Right lobe of liver (tissue), 6 donors: ENCODE measurements around the gene SLCO2A1. TPM values are rescaled to one million over a fixed set of nuclear protein-coding genes. Genes with fewer than 3 reads are reported as not detected.
A peak's percentile ranks its signal among the peaks of the same experiment; 100 is the strongest.

Experiments
- ATAC-seq, 4 donors: fragments of 200-7000 bp; cut with Tn5 transposase; one replicate each; pipeline ENCODE4 v1.9.1; 2020; ENCODE audit warnings: mild to moderate bottlenecking in 4 of 4, moderate library complexity in 4 of 4
- DNase-seq, 3 donors: peaks; one replicate each; pipeline ENCODE4 v3.0.0-alpha.2; 2020
- H3K27ac ChIP-seq, 3 donors: fragments of 200-600 bp; one replicate each; pipeline ENCODE4 v1.8.0; 2022
- H3K27me3 ChIP-seq, 2 donors: fragments of 200-600 bp; one replicate each; pipeline ENCODE4 v1.8.0; 2022
- H3K36me3 ChIP-seq, 4 donors: fragments of 200-600 bp; sonication (generic) in 1 of 4; one replicate each; pipeline versions ENCODE4 v1.5.1 to v1.8.0; 2017 to 2022; ENCODE audit warnings: control low read depth in 1 of 4
- H3K4me1 ChIP-seq, 4 donors: fragments of 200-600 bp; sonication (generic) in 1 of 4; one replicate each; pipeline versions ENCODE4 v1.5.1 to v1.8.0; 2017 to 2022; ENCODE audit warnings: control low read depth in 1 of 4
- H3K4me3 ChIP-seq, 3 donors: fragments of 200-600 bp; one replicate each; pipeline ENCODE4 v1.8.0; 2022
- H3K9me3 ChIP-seq, 4 donors: fragments of 200-600 bp; sonication (generic) in 1 of 4; one replicate each; pipeline versions ENCODE4 v1.5.1 to v1.8.0; 2017 to 2022; ENCODE audit warnings: control low read depth in 1 of 4
- POLR2A ChIP-seq: fragments of 450-650 bp; IDR thresholded peaks from one replicate; pipeline ENCODE4 v1.6.1; 2017; ENCODE audit warnings: antibody characterized with exemption, mild to moderate bottlenecking
- whole genome bisulfite sequencing: methylation state at CpG from one replicate; pipeline ENCODE4 v1.1.6; 2018; ENCODE audit warnings: low coverage, low lambda C conversion rate; ENCODE audit not compliant: insufficient coverage; ENCODE audit errors: missing lambda C conversion rate; 5-methylcytosine and 5-hydroxymethylcytosine counted together
- intact Hi-C, 2 donors: fragments of 100-400 bp; cut with DNase I; formaldehyde crosslinking; loops; one replicate each; pipeline versions ENCODE4 v1.11.2 to v1.14.1; 2022
- total RNA-seq, 6 experiments: library from RNA; depleted of rRNA in 2 of 6; stranded (reverse); fragments of >200 nt in 2 of 6; fragmentation: NEBNext Ultra II Directional in 3 of 6; extraction: Animal tissue kit (Norgen Biotek cat#: 25700) in 3 of 6; gene quantifications; one replicate each; pipeline versions ENCODE4 v1.1.0 to v1.2.4, GENCODE V29; 2016 to 2023
- TF ChIP-seq, protein P1 (sequence below), 4 donors: fragments of 200-600 bp in 3 of 4; fragments of 450-650 bp in 1 of 4; IDR thresholded peaks; one replicate each; pipeline versions ENCODE4 v1.5.1 to v1.8.0; 2016 to 2022; ENCODE audit warnings: antibody characterized with exemption in 4 of 4, mild to moderate bottlenecking in 2 of 4
- donor health status: DM: no; HTN: yes; CAD: no.
- donor health status: DM: no; HTN: no; CAD: no.
- donor health status: DM: no; HTN: no; CAD: no.
- donor health status: DM: no; HTN: yes; CAD: no.
- donor health status: DM: no; HTN: yes; CAD: no.

The SLCO2A1 gene
- total RNA-seq, 6 experiments from 2014 or later, result 0.71 to 4.4 (median 1.5) TPM

- Histone ChIP-seq H3K4me1 (no peaks in the 10 kb centered on the region), H3K9me3 (no peaks in the 10 kb centered on the region), H3K4me3 (no peak overlapping the region), H3K27me3 (no peaks in the 10 kb centered on the region), H3K27ac (no peak overlapping the region), H3K36me3 (no peaks in the 10 kb centered on the region)
- ATAC-seq (no peak), DNase-seq (no peak)
- TF ChIP-seq, protein P1, sequence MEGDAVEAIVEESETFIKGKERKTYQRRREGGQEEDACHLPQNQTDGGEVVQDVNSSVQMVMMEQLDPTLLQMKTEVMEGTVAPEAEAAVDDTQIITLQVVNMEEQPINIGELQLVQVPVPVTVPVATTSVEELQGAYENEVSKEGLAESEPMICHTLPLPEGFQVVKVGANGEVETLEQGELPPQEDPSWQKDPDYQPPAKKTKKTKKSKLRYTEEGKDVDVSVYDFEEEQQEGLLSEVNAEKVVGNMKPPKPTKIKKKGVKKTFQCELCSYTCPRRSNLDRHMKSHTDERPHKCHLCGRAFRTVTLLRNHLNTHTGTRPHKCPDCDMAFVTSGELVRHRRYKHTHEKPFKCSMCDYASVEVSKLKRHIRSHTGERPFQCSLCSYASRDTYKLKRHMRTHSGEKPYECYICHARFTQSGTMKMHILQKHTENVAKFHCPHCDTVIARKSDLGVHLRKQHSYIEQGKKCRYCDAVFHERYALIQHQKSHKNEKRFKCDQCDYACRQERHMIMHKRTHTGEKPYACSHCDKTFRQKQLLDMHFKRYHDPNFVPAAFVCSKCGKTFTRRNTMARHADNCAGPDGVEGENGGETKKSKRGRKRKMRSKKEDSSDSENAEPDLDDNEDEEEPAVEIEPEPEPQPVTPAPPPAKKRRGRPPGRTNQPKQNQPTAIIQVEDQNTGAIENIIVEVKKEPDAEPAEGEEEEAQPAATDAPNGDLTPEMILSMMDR (IDR thresholded peaks at IDR 0.05), result no peak
- TF ChIP-seq POLR2A, result no peak
- intact Hi-C loops, result no loop called here
- 75% methylated on average over 7 of the region's 9 CpGs for WGBS
These were observed 96.4 kb downstream of the SLCO2A1 start for GRCh38 chr3:133933097-133934024.

DNA sequence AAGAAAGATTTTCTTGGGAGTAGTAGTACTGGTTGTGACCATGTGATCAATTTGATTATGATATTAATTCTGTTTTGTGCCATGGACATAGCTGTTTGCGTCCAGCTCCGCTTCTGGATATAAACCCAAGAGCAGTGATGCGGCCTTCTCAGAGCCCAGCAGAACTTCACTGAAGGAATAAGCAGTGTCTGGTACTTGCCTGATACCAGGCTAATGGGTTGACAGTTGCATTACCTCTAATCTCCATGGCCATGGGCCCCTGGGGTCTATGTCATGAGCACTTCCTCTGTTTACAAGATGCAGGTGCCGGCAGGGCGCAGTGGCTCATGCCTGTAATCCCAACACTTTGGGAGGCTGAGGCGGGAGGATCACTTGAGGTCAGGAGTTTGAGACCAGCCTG lies 97.7 kb downstream of the SLCO2A1 start:
- no peak overlapping the region for H3K4me3 ChIP-seq
- intact Hi-C loops, result no loop called here
- H3K27me3 ChIP-seq, result no peaks in the 10 kb centered on the region
- TF ChIP-seq, protein P1 (IDR thresholded peaks at IDR 0.05), result no peak
- no peak for TF ChIP-seq POLR2A
- DNase-seq (no peak), ATAC-seq (no peak)
- 92% methylated on average over 3 of the region's 6 CpGs for WGBS
- H3K36me3 ChIP-seq, result no peaks in the 10 kb centered on the region
- H3K4me1 ChIP-seq, result peaks cover 0 to 7% (median 3%) of the 10 kb centered on the region in 4 donors
- no peaks in the 10 kb centered on the region for H3K9me3 ChIP-seq
- no peak overlapping the region for H3K27ac ChIP-seq

DNA sequence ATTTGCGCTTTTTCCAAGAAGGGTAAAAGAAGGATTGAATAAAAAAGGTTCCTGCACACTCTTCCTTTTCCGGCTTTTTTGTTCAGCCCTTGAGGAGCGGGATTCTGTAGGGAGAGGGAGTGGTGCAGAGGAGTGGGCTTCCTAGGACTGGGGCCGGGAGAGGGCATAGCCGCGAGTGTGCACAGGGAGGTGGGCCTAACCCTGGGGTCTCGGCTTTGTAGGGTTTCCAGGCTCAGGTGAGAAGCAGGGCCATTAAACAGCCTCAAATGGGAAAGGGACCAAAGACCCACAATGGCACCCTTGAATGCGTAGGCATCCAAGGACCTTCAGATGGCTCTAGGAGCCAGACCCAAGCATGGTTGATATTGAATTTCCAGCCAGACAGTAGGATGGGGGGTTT lies 98.6 kb downstream of the SLCO2A1 start:
- 81% methylated on average over 8 of the region's 8 CpGs for WGBS
- no peak for DNase-seq

DNA sequence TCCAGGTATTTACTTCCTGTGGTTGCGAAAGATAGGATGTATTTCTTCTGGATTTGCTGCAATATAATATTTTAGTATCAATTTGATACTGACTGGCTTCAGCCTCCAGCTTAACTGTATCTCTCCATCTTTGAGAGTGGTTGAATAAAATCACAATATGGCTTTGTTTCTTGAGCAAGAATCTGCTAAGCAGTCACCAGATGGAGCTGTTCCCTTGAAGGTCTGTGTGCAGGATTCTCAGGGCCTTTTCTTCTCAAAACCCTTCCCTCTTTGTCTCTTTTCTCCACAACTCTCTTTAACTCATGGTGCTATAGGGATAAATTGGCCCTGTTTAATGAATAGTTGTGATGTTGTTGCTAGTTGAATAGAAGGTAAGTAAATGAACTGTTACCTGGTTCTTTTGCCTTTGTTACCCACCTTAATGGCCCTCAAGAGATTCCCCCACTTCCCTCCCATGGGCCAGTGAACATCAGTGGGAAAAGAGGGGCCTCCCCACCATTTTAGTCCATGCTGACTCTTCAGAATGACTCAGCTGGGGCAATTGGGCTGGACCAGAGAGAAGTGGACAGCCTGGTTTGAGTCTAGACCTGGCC lies 99.3 kb downstream of the SLCO2A1 start:
- DNase-seq, result no peak
- no peaks in the 10 kb centered on the region for H3K27me3 ChIP-seq
- H3K36me3 ChIP-seq, result no peaks in the 10 kb centered on the region
- peaks cover 0 to 10% (median 3%) of the 10 kb centered on the region in 4 donors for H3K4me1 ChIP-seq
- no peaks in the 10 kb centered on the region for H3K9me3 ChIP-seq
- no peak overlapping the region for H3K27ac ChIP-seq
- WGBS, result 100% methylated on average over 1 of the region's 1 CpG
- intact Hi-C loops, result no loop called here
- TF ChIP-seq POLR2A, result no peak
- TF ChIP-seq, protein P1 (IDR thresholded peaks at IDR 0.05), result peak; percentile 34 to 59 (median 50)
- no peak overlapping the region for H3K4me3 ChIP-seq
- ATAC-seq, result peak in 2 of 4 donors; percentile 44 to 50

More for the DNA sequence above, 98.6 kb downstream of the SLCO2A1 start:
- Histone ChIP-seq H3K27me3 (no peaks in the 10 kb centered on the region), H3K9me3 (no peaks in the 10 kb centered on the region), H3K4me3 (no peak overlapping the region), H3K36me3 (no peaks in the 10 kb centered on the region), H3K4me1 (peaks cover 0 to 10% (median 3%) of the 10 kb centered on the region in 4 donors), H3K27ac (no peak overlapping the region)
- TF ChIP-seq POLR2A, result no peak
- TF ChIP-seq, protein P1 (IDR thresholded peaks at IDR 0.05), result no peak
- intact Hi-C loops, result no loop called here
- ATAC-seq, result no peak
